ENCODE results near the gene KNOP1.

DNA sequence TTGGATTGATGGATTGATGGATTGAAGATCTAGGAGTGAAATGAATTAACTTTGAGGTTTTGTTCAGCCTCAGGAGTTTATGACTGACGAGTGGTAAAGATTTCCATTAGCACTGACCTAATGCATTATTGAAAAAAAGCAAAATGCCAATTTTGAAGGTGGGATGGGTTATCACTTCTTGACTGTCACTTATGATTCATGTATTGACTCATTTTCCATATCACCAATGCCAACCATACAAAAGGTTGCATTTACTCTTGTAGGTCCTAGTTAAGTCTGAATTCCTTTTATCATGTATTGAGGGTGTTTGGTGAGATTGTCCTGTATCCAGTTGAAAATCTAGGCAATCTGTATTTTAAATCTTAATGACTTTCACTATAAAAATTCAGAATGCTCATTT is 57.6 kb downstream of the KNOP1 start:
- TF ChIP-seq, protein P1, sequence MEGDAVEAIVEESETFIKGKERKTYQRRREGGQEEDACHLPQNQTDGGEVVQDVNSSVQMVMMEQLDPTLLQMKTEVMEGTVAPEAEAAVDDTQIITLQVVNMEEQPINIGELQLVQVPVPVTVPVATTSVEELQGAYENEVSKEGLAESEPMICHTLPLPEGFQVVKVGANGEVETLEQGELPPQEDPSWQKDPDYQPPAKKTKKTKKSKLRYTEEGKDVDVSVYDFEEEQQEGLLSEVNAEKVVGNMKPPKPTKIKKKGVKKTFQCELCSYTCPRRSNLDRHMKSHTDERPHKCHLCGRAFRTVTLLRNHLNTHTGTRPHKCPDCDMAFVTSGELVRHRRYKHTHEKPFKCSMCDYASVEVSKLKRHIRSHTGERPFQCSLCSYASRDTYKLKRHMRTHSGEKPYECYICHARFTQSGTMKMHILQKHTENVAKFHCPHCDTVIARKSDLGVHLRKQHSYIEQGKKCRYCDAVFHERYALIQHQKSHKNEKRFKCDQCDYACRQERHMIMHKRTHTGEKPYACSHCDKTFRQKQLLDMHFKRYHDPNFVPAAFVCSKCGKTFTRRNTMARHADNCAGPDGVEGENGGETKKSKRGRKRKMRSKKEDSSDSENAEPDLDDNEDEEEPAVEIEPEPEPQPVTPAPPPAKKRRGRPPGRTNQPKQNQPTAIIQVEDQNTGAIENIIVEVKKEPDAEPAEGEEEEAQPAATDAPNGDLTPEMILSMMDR (conservative IDR thresholded peaks at IDR 0.05; ENCODE audit: low read length) = no peak
- TF ChIP-seq EZH2phosphoT487 (IDR thresholded peaks at IDR 0.05; ENCODE audit: borderline replicate concordance, low read depth, low read length) = no peak

Measured in OCI-LY7 (cell line).